NCI-H1105 treated with DMSO at 0.1 percent for 48 hours (cell line): Measurements from ENCODE around the gene UBP1.
"Not testable (repeated sequence)": the region's sequence is repeated elsewhere in the genome, so short reads cannot be mapped to it uniquely, and the experiment has no call there.

Experiments used
- DNase-seq: peaks from one replicate; lab custom pipeline; 2025; lab: John Stamatoyannopoulos, UW

Gene UBP1, protein sequence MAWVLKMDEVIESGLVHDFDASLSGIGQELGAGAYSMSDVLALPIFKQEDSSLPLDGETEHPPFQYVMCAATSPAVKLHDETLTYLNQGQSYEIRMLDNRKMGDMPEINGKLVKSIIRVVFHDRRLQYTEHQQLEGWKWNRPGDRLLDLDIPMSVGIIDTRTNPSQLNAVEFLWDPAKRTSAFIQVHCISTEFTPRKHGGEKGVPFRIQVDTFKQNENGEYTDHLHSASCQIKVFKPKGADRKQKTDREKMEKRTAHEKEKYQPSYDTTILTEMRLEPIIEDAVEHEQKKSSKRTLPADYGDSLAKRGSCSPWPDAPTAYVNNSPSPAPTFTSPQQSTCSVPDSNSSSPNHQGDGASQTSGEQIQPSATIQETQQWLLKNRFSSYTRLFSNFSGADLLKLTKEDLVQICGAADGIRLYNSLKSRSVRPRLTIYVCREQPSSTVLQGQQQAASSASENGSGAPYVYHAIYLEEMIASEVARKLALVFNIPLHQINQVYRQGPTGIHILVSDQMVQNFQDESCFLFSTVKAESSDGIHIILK

DNA sequence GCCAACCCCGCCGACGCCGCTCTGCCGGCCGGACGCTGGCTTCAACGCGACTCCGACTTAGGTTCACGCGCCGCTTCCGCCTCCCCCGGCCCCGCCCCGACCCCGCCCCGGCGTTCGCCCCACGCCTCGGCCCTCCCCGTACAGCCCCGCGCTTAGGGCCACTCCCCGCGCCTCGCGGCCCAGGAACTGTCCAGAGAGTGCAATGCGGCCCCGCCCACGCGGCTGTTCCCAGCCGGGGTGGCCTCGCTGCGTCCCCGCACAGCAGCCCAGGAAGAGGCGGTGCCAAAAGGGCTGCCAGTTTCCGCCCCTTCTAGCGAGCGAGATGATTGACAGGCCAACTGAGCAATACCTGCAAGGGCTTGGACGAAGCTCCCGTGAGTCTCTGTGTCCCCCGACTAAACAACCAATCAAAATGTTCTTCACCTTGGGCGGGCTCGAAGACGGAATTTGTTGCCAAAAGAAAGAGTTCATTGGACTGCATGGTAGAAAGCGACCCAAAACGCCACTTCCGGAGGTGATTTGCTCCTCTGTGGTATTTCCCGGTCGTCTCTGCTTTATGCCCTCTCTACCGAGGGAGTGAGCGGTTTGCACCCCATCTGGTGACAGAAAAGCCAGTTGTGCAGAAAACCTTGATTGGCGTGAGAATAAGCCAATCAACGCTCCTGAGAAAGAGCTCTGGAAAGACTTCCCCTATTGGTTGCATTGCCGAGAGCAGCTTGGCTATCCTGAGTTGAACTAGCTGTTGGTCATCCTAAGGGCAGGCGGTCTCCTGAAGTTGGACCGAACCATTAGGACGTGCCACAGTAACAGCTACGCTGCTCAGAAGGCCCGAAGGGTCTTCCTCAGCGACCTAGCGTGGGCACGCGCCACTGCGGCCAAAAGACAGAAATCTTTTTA is at the start of gene UBP1:
Gene UBP1 (minus strand): TSS at position 78 of the 897 bp plus-strand sequence. CDS start 557 bp downstream, outside the sequence.
- peak; percentile 96 for DNase-seq

DNA sequence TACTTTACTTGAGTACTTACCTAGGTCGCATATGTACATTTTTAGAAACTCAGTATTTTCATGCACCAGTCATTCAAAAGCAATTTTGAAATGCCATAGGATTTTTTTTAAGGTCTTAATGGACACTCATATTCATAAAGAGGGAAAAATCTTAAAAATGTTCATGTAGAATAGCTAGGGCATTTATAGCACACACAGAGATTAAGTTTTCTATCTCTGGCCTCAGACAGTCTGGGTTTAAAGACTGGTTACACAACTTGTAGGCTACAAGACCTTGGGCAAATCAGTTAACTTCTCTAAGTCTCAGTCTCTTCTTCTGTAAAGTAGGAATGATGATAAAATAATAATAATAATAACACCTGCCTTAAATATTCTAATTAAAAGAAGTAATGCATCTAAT is 48.5 kb upstream of the UBP1 start:
- DNase-seq, result no peak

DNA sequence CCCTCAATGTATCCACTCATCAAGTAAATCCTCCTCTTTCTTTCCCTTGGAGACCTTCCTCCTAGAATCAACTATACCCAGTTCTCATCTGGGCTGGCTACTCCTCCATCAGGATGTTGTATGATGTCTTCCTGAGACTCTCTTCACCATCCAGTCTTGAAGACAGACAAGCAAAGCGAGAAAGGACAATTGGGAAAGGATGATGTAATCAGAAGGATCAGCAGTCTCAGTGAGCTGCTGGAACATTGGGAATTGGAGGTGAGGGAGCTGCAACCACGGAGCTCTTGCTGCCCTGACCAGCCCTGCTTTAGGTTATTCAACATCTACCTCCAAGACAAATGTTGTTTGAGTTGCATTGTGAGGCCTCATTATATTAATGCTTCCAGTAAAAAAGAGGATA is 48.0 kb upstream of the UBP1 start:
- DNase-seq, result no peak

DNA sequence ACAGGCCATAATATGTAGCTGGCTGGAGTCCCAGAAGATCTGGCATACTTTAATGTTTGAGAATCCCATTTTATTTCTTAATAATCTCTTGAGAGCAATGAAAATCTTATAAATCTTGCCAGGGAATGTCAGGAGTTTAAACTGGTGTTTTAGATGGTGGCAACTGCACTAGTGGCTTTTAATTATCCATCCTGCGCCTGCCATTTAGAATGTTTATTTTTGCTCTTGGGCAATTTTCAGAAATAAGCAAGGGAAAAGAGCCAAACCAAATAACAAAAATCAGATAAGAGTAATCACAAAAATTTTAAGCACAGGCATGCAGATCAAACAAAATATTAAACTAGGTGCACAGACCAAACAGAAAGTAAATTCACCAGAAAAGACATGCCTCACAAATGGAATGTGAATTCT is 41.9 kb upstream of the UBP1 start:
- DNase-seq, result peak; percentile 20

DNA sequence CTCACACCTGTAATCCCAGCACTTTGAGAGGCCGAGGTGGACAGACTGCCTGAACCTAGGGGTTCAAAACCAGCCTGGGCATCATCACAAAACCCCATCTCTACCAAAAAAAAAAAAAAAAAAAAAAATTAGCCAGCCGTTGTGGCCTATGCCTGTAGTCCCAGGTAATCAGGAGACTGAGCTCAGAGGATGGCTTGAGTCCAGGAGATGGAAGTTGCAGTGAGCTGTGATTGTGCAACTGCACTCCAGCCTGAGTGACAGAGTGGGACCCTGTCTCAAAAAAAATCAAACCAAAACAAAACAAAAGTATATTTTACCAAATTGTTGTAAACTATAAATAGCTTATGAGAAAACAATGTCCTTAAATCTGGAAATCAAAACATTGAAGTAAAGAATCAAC is 34.7 kb upstream of the UBP1 start:
- DNase-seq, result no peak

DNA sequence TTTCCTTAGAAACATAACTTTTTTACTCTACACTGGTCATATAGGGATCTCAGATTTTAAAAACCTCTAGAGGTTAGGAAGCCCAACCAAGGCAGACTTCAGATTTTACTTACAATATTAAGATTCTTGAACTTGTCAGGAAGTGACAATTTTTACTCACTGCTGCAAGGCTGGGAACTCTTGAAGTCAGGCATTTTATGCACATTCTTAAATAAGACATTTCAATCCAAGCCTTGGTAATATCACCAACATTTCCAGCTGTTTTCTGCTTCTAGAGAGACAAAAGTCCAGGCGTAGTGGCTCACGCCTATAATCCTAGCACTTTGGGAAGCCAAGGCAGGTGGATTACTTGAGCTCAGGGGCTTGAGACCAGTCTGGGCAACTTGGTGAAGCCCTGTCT is 33.6 kb upstream of the UBP1 start:
- no peak for DNase-seq

DNA sequence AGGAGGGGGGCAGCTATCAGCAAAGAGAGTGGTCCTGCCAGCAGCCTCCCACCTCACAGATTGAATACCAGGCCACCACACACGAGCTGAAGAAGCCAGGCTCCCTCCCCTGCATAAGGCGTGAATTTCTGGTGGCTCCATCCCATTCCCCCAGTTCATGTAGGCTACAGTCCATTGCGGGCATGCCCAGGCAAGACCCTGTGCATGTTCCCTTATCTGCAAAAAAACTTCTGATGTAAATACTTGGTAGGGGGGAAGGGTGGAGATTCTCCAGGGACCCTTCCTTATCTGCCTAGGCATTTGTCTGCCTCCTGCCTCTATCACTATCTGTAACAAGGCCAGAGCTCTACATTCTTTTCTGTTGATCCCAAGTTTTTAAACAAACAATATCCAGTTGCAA is 27.6 kb upstream of the UBP1 start:
- no peak for DNase-seq

DNA sequence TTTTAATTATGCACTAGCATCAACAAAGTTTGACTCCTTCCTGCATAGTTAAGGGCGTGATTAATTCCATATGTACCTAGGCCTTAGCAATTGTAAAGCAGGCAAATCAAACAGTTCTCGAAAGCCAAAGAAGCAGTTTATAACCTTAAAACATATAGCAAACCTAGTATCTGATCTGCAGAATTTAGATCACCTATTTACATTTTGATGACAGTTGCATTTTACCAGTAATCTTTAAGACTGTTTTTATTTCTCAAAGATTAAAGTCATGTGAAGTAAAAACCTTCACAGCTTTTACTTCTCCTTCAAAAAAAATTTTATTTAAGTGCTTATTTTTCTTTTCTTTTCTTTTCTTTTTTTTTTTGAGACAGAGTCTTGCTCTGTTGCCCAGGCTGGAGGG is 20.9 kb upstream of the UBP1 start:
- DNase-seq, result no peak

DNA sequence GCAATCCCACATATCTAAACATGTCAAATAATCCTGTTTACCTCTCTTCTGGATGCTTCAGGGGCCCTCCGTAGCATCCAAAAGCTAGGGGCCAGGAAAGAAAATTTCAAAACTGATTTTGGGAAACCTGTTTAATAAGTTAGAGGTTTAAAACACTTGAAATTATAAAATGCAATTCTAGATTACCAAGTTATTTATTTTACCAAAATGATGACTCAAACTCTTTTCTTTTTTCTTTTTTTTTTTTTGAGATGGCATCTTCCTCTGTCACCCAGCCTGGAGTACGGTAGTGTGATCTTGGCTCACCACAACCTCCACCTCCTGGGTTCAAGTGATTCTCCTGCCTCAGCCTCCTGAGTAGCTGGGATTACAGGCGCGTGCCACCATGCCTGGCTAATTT is 19.4 kb upstream of the UBP1 start:
- not testable (repeated sequence) for DNase-seq

DNA sequence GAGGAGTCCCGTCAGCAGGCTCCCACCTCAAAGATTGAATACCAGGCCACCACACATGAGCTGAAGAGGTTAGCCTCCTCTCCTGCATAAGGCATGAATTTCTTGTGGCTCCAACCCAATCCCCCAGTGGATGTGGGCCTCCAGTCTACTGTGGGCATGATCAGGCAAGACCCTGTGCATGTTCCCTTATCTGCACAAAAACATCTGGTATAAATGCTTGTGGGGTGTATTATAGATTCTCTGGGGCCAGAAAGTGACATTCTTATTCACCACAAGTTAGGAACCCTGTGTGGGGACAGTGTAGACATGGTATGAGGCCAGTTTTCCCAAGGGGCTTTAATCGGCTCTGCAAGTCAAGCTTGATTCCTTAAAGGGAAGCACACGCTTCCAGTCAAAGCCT is 18.2 kb upstream of the UBP1 start:
- no peak for DNase-seq

DNA sequence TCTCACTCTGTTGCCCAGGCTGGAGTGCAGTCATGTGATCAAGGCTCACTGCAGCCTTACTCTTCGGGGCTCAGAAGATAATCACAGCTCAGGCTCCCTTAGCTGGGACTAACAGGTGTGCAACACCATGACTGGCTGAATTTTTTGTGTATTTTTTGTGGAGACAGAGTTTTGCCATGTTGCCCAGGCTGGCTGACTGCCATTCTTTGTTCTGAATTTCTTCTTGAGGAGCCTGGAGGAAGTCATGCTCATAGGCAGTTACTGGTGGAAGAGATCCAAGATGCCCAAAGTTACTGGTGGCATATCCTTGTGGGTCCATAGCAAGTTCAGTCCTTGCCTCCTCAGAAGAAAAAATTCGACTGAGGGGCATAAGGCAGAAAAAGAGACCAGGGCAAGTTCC is 16.6 kb upstream of the UBP1 start:
- DNase-seq, result no peak

DNA sequence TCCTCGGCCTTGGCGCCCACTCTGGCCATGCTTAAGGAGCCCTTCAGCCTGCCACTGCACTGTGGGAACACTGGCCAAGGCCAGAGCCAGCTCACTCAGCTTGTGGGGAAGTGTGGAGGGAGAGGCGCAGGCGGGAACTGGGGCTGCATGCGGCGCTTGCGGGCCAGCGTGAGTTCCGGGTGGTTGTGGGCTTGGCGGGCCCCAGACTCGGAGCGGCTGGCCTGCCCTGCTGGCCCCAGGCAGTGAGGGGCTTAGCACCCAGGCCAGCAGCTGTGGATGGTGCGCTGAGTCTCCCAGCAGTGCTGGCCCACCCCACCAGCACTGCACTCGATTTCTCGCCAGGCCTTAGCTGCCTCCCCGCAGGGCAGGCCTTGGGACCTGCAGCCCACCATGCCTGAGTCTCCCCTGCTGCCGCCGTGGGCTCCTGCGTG is 13.1 kb upstream of the UBP1 start:
- no peak for DNase-seq

DNA sequence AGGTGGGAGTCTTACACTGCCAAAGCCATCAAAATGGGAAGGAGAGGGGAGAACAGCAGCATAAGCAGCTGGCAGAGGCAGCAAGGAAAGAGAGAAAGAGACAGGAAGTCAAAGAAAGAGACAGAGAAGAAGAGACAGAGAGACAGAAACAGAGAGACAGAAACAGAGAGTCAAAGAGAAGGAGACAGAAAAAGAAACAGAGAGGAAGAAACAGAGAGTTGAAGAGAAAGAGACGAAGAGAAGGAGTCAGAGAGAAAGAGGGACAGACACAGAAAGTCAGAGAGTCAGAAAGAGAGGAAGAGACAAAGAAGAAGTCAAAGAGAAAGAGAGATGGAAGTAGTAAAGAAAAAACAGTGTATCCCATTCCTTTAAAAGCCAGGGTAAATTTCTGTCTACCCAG is 11.8 kb upstream of the UBP1 start:
- not testable (repeated sequence) for DNase-seq

DNA sequence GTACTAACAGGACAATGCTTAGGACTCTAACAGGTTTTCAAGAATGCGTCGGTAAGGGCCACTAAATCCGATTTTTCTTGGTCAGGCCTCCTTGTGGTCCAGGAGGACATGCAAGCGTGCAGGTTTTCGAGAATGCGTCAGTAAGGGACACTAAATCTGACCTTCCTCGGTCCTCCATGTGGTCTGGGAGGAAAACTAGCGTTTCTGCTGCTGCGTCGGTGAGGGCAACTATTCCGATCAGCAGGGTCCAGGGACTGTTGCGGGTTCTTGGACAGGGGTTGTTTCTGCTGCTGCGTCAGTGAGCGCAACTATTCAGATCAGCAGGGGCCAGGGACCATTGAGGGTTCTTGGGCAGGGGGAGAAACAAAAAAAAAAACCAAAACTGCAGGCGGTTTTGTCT is 7.8 kb upstream of the UBP1 start:
- no peak for DNase-seq

DNA sequence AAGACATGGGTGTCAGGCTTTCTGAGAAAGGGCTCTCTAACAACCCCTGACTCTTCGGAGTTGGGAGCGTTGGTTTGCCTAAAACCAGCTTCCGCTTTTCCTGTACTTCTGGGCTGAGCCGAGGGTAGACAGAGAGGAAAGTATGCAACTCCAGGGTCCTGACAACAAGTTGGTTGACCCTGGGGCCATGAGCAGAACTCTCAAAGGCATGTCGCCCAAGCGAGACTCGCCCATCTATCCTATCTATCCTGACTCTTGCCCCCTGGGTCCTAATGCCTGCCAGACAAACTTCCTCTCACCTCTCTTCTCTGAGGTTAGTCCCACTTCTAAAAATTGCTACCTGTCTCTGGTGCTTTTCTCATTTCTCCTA is 7.0 kb upstream of the UBP1 start:
- DNase-seq, result not testable (repeated sequence)

DNA sequence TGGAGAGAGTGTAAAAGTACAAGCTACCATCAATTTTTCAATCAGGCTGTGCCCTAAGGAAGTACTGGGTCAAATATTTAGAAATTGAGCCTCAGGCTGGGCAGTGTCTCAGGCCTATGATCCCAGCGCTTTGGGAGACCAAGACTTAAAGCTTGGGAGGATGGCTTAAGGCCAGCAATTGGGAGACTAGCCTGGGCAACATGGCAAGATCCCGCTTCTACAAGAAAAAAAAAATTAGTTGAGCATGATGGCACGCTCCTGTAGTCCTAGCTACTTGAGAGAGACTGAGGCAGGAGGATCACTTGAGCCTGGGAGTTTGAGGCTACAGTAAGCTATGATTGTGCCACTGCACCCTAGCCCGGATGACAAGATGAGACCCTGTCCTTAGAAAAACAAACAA is 2.0 kb upstream of the UBP1 start:
- no peak for DNase-seq

DNA sequence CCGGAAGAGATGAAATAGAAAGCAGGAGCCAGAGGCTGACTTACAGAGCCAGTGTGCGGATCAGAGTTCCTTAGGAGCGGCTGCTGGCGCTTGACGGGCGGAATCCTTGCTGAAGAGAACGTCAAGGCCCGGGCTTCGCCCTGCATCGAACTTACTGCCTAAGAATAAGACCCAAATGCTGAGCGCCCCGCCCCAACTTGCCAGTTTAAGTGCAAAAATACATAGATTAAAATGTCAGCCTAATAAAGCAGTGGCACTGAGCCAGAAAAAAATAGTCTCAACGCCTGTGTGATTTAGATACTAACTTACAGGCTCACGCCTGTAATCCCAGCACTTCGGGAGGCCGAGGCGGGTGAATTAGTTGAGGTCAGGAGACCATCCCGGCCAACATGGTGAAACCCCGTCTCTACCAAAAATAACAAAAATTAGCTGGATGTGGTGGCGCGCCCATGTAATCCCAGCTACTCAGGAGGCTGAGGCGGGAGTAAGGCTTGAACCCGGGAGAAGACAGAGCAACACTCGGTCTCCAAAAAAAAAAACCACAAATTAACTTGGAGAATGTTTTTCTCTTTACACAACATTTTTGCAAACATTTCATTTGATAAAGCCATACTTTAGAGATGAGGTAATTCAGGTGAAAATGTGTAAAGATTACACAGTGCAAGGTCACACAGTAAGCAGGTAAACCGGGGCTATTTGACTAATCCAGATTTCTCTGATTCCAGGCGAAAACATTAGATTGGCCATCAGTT is 1.2 kb upstream of the UBP1 start:
- DNase-seq, result peak; percentile 75

DNA sequence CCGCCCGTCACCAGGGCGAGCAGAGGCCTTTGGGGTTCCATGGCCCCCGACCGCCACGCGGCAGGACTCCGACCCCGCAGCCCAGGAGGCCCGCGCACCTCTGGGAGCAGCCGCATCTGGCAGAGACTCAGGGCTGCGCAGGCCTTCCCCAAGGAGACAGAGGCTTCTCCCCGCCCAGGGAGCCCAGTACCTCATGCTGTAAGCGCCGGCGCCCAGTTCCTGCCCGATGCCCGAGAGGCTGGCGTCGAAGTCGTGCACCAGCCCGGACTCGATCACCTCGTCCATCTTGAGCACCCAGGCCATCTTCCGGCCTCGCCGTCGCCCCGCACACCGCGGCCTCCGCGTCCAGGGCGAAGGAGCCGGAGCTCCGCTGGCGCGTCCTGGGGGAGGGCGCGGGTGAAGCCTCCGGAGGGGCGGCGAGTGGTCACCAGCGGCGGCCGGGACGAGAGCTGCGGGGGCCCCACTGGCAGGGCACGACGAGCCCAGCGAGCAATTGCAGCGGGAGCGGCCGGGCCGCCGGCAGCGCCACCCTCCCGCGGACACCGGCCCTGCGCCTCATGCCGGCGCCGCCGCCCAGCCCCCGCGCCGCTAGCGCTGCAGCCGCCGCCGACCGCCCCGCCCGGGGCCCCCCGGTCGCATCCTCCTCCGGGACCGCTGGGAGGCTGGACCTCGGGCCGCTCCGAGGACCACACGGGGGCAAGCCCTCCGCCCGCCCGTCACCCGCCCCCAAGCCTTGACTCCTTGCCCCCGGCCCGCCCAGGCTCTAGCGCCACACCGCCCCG is 468 bp downstream of the UBP1 start:
- DNase-seq, result peak; percentile 24

DNA sequence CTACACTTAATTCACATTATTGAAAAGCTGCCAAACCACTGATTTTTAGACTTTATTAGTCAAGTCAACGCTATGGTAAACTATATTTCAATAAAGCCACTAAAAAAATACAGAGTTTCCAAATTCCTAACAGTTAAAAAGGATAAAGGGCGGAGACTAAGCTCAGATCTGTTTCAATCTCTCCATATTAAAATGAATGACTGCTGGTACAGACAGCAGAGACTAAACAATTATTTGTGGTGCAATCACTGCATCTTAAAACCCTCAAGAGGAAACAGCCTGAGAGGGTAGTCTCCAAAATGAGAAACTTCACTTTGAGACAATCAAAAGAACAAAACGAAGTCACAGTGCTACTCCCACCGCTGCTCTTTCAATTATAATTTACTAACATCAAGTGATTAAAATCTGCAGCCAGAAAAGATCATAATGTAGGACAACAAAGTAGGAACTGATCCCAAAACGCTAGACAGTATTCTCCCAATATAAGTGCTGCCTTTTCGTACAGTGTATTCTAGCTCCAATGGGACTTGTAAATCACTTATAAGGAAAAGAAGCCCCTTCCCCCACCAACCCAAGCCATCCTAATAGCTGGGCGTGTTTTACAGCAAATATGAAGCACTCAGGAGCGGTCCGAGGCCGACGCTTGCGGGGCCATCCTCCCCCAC is 1.2 kb downstream of the UBP1 start:
- DNase-seq, result no peak

DNA sequence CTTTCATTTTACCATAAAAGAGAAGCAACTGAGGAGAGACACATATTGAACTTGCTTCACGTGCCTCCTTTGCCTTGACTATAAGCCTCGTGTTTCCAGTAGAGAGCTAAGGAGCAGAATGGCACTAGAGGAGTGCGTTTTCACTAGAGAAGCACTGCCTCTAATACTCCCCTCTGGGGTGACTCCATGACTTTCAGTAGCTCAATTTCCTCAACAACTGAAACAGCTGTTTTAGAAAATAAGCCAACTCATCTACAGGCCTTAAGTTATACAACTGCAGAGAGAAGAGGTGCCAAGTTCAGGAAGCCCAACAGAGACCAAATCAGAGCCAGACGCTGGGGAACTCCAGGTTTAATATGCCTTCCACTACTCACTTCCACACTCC is 1.9 kb downstream of the UBP1 start:
- DNase-seq, result no peak
